GM04503 (cell line): ENCODE data around the gene HOXB2.
A peak's percentile ranks its signal among the peaks of the same experiment; 100 is the strongest.

ENCODE experiments used
- DNase-seq: peaks from one replicate; pipeline ENCODE4 v3.0.0-alpha.2; 2012; ENCODE audit warnings: low read depth

Gene HOXB2

DNA sequence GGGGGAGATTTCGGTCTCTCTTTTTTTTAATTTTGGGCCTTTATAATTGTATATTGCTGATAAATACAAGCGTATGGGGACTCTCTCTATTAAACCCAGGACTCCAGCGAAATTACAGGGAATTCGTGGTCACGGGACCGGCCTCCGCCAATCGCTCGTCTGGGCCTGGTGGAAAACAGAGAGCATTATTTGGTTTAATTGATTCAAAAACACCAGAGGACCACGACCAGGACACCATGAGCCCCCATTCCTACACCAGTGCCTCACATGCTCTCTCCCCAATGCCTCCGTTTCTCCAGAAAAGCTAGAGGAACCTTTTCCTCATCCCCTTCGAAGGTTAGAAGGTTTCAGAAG, at the start of gene HOXB2:
Gene HOXB2 (minus strand): TSS at position 88 of the 354 bp plus-strand sequence. CDS start 198 bp downstream, outside the sequence.
- DNase-seq = no peak

DNA sequence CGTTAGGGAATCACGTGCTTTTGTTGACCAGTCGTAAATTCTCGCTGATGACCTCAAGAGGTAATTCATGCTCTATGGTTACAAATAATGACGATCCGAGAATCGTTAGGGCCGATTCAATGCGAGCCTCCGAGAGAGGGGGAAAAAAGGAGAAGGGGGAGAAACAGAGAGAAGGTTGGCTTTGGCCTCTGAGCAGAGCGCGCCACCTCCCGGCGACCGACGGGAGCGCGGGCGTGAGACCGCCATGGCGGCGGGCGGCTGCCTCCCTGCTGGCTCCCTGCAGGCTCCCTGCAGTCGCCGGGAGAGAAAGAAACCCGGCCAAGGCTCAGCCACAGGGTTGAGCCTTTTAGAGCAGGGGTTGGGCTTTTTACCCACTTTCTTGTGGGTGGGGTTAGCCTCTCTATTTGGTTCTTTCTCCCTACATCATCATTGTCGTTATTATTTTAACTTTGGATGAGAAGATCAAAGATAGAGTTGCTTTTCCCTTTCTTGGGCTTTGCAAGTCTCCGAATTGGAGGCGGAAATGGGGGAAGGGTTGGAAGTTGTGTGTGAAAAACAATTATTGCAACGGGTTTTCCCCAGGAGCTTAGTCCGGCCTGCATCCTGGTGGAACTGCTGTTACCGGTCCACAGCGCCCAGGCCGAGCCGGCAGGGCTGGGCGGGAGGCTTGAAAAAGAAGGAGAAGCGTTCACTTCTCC, 49.1 kb upstream of the HOXB2 start:
- peak; percentile 85 for DNase-seq

DNA sequence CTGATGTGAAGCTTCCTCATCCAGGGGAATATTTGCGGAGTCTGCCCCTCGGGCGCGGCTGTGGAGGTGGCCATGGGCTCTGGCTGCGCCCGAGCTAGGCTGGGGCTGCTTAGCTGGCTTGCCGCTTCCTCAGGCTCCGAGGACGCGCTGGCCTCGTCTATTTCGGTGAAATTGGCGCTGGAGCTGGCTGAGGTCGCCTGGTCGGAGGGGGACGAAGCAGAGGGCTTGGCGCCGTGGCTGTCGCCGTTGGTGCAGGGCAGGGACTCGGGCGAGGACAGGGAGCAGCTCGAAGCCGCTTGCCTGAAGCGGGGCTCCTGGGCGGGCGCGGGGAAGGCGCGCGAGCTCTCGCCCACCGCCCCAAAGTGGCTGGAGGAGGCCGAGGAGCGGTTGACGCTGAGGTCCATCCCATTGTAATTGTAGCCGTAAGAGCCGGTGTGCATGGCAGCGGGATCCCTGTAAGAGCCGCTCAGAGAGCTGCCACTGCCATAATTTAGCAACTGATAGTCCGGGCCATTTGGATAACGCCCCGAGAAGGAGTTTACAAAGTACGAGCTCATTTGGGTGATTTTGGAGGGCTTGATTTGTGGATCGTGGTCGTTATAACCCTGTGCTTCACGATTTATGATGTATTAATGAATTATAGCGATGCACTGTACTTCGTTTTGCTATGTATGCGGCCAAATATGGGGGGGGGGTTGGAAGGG, 48.4 kb upstream of the HOXB2 start, which contains the start of gene HOXB5:
Gene HOXB5 (minus strand): TSS at position 654 of the 704 bp plus-strand sequence. CDS start 97 bp downstream, at position 557.
- no peak for DNase-seq

DNA sequence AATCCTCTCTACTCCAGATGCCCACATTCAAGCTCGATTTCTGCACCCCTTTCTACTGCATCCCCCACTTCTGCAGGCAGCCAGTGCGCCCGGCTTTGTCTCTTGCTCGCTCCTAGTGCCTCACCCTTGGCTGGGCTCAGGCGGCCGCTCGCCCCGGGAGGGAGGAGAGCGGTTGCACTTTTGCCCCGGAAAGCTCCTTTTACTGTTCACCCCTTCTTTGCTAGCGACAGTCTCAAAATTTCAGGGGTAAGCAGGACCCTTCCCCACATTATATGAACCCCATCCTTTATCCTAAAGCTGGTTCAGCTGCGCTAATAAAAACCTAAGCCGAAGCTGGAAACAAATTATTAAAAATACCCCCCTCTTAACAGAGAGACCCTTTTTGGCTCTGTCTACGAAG, 47.7 kb upstream of the HOXB2 start:
- no peak for DNase-seq

DNA sequence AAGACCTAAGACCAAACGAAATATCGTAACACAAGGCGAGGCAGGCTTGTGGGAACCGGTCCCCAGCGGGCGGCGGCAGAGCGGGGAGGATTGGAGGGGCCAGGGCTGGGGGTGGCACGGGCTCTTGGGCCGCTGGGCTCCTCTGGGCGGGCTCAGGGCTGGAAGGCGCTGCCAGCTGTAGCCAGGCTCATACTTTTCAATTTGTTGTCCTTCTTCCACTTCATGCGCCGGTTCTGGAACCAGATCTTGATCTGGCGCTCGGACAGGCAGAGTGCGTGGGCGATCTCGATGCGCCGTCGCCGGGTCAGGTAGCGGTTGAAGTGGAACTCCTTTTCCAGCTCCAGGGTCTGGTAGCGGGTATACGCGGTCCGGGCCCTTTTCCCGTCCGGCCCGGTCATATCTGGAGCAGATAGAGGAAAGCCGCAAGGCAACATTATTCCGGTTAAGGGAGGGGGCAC, 47.2 kb upstream of the HOXB2 start:
- DNase-seq = no peak

DNA sequence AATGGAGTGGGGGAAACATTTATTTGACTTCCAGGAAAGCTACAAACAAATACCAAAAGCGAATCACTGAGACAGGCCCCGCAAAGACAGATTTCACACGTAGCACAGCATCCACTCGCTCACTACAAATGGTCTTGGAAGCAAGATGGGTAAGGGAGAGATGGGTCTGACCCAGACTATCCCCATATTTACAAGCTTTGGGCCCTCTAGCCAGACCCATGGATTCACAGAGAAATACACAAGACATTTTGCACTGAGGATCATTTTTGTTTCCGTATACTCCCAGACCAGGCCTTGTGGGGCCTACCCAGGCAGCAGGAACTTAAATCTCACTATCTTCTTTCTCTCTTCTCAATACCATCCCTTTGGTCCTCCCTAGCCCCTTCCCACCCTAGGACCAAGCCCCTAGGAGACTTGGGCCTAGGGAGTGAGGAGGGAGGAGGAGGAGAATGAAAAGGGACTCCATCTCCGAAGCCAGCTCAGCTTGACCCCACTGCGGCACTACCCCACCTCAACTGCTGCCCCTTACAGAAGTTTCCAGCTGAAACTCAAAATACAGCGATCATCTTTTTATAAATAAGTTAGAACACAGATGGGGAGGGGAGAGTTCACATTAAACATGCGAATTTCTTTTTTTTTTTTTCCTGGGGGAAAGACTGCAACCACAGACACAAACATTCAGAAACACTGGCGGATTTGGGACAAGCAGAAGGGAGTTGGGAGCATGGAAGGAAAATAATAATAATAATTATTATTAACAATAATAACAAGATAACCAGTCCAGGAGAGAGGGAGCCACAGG, 46.5 kb upstream of the HOXB2 start:
- DNase-seq = no peak

DNA sequence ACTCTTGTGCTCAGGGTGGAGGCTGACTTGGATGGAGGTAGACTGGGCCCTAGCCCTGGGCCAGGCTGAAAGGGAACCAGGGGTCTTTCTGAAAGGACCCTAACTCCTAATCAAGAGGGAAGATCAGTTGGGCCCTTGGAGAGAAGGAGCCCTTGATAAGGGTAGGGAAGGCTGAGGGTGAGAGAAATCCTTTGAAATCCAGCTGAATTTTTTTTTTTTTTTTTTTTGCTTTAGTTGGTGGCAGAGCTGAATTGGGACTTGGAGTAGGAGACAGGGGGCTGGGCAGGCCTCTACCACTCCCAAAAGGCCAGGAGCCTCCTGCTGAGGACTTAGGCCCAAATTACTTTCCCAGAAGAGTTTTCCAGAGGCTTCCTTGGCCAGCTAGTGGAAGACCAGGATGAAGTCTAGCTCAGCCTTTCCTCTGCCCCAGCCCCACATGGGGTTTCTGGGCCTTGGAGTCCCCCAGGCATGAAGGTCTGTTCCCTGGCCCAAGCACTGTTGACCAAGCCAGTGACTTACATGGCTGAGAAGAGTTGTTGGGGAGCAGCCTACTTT, 45.8 kb upstream of the HOXB2 start:
- no peak for DNase-seq

DNA sequence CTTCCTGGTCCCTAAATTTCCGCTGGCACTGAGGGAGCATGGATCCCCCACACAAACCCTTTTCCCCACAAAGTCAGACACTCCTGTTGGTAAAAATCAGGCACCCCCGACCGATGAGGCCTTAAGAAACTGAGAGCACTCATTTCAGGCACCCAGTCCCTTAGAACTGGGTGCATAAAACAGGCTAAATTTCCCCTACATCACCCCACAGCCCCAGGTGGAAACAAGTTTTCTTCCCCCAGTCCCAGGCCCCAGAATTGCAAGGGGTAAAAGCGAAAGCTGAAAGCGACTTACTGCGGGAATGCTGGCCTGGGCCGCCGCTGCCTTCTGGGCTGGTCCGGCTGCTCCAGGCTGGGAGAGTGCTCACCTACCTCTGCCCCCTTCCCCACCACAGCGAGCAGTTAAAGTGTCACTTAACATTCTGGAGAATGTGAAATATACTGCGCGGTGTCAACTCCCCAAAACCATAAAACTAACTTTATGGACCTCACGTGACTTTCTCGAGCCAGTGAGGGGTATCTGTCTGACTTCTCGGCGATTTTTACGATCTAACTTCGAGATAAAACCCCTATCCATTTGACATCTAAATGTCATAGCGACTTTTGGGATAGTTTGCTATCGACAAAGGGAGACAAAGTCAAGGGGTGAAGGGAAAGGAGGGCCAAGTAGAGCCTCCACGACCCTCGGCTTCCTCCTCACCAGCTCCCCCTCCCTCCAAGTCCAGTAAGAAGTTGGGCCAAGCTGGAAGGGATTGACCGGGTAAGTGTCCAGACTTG, 45.1 kb upstream of the HOXB2 start, which contains the start of gene HOXB3:
Gene HOXB3 (minus strand): TSS at position 411 of the 776 bp plus-strand sequence. CDS start 37,767 bp downstream, outside the sequence.
- peak; percentile 94 for DNase-seq

DNA sequence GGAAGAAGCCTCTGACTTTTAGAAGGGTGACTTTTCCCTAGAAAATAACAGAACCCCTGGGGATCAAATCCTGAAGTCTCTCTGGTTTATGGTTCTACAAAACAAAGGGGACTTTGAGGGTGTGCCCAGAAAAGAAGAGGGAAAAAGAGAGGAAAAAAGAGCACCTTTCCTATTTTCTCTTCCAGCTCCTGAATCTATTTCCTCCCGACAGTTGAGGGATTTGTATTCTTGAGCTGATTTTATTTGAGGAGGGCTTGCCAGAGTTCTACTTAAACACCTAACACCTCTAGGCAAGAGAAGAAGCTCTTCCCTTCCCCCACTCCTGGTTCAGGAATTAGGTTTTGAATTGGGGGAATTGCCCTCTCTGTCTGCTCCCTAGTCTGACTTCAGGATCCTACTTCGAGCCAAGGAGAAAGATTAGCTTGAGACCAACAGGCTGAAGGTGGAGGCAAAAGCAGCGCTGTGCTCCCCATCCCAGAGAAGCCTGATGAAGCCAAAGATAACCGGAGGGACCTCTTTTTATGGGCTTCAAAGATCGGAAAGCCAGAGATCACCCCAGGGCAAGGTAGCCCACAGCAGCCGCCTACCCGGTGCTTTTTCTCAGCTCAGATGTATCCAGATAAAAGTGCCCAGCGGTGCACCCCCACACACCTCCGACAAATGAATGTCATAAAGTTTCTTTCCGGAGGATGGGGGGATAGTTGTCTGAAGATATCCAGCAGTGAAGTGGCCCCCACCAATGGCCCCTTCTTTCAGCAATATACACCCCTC, 44.3 kb upstream of the HOXB2 start:
- no peak for DNase-seq

DNA sequence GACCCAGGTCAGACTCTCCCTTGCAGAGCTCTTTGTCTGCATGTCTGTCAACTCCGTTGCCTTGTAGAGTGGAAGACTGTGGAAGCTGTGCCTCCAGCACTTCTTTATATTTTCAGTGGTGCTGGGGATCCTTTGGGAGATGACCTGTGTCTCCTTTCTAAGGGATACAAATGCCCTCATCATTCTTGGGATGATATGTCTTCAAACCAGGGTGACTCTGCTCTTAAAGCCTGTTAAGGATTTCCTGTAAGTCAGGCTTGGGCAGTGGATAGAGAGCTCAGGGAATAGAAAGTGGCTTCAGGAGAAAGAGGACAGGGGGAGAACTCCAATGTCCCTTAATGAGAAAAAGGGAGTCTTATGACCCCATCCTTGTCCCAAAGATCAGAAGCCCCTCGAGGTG, 43.6 kb upstream of the HOXB2 start:
- DNase-seq = no peak

DNA sequence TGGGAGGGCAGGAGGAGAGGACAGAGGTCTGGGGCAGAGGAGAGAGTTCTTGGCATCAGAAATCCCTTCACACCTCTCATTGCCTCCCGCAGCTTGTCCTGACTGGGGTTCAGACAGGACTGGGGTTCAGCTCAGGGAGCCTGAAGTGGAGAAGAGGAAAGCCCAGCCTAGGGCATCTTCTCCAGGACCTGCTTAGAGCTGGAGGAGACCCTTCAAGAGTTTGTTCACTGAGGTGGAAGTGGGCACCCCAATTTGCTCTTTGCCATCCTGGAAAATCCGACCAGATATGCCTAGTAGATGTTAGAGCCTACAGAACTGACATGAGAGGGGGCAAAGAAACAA, 43.1 kb upstream of the HOXB2 start:
- no peak for DNase-seq

DNA sequence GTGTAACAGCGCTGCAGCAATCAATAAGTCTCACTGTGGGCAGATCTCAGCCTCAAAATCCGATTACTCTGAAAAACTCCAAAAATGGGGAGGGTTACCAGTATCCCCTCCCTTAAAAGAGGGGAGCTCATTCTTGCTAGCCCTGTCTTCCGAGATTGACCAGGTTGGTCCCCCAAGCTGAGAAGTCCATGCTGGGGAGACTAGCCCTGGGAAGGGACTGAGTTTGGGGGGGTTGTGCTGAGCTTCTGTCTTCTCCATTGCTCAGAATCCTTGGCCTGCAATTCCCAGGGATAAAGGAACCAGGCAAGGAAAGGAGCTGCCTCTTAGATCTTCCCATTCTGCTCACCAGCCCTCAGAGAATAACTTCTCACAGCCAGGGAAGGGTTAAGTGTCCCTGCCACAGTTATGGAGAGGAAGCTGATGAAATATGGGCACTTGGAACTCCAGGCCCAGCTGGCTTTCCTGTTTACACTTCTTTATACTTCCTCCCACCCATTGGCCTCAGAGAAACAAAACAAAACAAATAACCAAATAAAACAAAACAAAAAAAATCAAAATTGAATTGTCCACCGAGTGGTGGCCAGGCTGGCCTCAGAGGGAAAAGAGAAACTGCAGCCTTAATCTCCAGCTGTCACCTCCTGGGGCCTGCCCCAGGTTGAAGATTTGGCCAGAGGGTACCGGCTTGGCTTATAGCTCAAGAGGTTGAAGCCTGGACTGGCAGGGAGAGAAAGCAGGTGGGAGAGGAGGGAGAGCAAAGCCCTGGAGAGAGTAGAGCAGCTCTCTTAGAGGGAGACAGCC, 42.6 kb upstream of the HOXB2 start:
- no peak for DNase-seq

DNA sequence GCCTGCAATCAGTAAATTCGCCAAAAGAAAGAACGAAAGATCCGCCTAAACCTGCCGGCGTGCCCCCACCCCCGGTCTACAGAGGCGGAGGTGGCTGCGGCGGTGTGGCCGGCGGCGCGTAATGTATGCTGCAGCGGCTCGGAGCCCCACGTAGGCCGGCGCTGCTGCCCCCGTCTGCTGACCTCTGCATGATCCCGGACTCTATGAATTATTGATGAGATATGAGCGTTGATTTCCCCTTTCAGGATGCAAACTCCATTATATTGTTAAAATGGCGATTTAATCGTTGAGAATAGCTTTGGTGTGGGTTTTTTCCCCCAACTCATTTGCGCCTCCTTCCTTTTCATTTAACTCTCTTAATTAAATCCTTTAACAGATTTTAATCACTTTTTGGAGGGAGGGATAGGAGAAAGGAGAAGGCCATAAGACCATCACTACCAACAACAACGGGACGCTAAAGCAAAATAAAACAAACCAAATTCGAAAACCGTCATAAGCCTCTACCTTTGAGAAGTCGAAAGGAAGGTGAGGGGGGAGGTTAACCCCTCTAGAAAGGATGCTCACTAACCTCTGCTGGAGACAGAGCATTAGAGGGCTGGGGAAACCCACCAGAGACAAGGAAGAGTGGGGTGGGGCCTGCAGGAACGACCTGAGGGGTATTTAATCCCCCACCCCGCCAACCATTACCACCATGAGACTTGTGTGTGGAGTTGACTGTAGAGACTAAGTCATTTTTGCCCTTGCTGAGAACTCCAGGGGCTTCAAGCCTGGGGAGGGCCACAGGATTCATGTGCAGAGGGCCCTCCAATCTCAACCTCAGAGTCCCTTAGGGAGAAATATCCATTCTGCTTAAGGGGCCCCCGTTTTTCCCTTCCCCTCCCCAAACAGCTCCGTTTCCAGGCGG, 41.7 kb upstream of the HOXB2 start:
- DNase-seq = no peak

DNA sequence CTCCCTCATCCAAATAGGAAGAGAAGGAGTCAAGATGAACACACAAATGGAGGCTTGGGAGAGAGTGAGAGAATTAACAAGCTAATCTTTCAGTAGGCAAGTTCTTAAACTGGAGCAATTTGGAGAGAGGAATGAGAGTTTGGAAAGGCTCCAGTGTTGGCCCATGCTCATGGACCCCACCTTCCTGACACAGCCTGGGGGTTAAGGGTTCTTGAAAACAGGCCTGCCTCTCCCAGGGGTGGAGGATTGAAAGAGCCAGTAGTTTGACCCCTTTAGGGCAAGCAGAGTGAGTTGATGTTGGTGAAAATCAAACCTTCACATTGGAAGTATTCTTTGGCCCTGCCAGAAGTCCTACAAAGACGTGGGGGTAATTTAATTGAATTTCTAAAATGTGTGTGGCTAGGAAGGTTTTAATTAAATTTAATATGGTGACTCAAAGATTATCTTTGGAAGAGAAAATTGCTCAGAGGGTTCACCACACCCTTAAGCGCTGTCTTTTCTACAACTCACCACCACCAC, 39.4 kb upstream of the HOXB2 start:
- no peak for DNase-seq

DNA sequence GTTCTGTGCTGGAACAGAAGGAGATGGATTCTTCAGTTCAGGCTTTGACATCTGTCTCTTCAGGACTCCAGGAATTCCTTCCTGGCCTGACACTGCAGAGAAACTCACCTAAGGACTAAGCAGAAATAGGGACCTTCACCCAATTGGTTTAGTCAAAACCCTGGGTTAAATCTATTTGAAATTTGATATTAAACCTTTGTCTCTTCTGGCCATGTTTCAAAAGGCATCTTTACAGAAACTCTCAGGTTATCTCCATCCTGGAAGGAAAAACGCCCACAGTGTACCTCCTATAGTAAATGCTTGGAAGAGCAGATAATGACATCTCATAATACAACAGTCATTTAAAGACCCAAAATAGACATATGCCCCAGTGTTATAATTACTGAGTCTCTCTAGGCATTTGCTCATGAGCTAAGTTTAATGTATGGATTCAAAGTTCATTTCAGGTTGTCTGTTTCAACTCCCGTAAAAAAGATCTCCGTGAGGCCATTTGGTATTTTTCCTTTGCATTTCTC, 38.9 kb upstream of the HOXB2 start:
- DNase-seq = no peak

DNA sequence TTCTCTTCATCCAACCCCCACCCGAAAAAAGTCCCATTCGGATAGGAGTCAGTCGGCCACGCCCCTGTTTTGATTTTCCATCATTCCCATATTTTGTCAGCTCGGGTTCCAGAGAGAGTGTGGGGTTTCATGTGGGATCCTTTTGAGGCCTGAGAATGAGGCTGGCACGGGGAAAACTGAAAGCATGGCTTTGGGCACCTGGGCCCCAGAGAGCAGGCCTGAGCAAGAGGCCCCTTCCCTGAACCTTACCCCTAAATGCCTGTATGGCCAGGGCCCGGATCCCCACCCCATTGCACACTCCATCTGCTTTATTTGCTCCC, 37.8 kb upstream of the HOXB2 start:
- DNase-seq = no peak

DNA sequence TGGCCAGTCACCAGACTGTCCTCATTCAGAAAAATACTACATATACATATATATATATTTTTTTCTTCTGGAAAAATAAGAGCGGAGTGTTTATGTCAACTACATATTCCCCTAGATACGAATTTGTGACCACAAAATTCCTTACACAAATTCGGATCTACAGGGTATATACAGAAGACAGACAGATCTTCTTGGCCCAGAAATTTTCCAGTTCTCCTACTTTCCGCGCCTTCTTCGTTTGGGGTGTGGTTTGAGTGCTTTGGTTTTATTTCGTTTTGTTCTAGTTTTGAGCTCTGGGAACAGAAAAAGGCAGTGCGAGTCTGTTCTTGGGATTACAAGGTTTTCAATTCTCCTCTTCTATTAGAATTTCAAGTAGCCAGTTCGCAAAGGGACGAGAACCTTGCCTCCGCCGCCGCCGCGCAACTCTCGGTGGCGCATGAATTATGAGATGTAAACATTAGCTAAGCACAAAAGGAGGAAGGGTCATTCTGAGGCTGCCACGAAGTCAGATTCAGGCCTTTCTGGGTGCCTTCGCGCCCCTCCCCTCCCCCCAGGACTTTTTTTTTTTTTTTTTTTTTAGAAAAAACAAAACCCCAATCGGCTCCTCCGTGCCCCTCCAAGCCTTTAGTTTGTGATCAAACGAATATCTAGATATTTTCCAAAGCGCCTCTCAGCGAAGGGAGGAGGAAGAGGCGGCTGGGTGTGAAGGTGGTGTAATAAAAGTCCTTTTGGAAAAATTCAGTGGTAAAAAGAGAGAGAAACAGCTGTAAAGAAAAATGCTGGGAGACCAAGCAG, 35.0 kb upstream of the HOXB2 start:
- no peak for DNase-seq

DNA sequence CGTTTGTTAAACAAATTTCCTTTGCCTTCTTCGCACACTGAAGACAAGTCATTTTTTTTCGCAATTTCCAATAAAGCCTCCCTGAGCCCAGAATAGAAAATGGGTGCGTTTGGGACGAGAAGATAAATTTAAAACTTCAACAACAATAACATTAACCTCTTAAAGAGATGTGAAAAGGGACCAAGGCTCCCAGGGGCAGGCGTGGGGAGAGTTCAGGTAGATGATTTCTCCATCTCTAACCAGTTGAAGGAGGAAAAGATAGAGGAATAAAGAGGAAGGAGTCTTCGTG, 34.5 kb upstream of the HOXB2 start:
- no peak for DNase-seq
